Measurements from ENCODE around the gene BAAT. TPM values are rescaled to one million over a fixed set of nuclear protein-coding genes. Genes with fewer than 3 reads are reported as not detected.

Gene BAAT
- total RNA-seq, 1 donor from 2014 or later = not detected

DNA sequence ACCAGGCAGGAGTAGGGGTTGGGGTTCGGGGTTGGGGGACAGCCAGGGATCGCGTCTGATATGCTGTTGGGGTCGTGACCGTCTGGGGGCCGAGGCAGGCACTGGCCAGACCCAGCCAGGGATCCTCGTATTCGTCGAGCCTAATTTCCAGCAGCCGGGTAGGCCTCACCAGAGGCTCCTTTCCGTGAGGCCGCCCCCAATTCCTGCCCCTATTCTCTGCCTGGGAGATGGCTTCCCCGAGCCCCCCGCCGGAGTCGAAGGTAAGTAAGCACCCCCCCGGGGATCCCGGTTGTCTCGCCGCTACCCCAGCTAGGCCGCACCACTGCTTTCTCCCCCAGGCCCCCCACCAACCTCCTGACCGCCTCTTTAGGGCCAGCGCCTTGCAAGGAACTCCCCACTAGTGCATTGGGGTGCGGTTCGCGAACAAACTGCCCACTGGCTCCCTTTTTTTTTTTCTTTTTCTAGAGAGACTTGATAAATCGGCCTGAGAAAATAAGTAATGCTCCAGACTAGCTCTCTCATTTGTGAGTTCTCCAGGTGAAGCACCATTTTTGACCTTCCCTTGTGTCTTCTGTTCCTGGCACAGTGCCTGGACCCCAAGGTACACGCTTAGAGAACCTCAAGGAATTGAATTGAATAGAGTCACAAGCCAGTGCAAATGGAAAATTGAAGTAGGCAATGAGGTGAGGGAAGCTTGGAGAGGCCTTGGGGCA, 14.3 kb upstream of the BAAT start:
- intact Hi-C loops (cut with micrococcal nuclease) = loop anchor here (1.0 to 5.0 kb wide), 6 partner anchors 50 to 1577 kb away; partner anchors contain the start of genes NR4A3, RNF20 and TEX10

DNA sequence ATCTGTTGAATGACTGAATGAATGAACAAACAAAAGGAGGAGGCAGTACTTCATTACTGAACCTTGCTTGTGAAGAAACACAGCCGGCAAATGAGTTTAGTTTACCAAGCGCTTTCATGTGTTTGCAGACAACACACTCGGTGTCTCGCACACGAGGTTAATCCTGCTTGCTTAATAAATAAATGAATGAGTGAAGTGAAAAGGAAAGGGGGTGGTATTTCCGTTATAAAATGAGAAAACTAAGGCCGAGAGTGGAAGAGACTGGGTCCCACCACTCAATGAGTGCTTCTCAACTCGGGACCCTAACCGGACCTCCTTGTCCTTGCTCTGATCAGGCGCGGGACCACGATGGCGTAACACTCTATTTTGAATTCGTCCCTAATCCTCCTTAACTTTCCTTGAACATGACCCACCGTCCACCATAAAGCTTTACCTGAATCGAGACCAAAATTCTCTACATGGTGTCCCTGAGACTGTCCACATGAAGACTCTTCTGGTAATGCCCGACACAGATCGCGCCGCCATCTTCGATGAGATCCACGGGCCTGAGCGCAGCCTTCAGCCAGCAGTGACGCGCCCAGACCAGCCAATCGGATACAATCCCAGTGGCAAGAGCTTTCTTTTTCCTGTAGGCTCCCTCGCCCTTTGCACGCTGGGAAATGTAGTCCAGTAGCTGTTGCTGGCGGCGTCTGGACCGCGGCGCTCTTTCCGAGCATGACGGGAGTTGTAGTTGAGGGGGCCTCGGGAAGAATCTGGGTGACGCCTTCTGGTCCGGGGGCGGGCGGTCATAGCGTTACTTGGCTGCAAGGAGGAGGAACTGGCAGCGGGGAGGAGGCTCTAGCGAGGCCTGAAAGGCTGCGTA, 13.5 kb upstream of the BAAT start, which contains the start of the genes MRPL50 and ZNF189:
TSS of gene MRPL50 (minus strand) at position 551 of the 862 bp plus-strand sequence. CDS start at position 525, 26 bp downstream.
TSS of gene ZNF189 (plus strand) at position 784 of the 862 bp plus-strand sequence. CDS start 306 bp downstream, outside the sequence.
- intact Hi-C loops (cut with micrococcal nuclease) = loop anchor here (1.0 to 5.0 kb wide), 5 partner anchors 51 to 1576 kb away; partner anchors contain the start of genes NR4A3, RNF20 and TEX10

DNA sequence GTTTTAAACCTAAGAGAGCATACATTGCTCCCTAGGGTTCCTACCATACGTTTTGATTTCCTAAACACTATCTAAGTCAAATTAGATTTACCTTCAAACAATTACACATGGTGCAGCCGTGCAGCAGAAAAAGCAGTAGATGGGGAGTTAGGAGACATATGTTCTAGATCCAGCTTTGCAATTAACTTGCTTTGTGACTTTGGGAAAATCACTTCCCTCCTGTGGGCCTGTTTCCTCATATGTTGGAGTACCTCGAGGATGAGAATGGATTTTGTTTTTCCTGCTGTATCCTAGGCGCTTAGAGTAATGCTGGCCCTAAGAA, 12.9 kb upstream of the BAAT start:
- intact Hi-C loops (cut with micrococcal nuclease) = loop anchor here (1.0 to 5.0 kb wide), 5 partner anchors 52 to 1575 kb away; partner anchors contain the start of genes NR4A3, RNF20 and TEX10

DNA sequence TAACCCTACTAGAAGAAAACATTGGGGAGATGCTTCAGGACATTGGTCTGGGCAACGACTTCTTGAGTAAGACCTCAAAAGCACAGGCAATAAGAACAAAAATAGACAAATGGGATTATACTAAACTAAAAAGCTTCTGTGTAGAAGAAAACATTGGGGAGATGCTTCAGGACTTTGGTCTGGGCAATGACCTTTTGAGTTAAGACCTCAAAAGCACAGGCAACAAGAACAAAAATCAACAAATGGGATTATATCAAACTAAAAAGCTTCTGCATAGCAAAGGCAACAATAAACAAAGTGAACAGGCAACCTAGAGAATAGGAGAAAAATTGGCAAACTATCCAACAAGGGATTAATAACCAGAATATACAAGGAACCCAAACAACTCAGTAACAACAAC, 9.9 kb upstream of the BAAT start:
- intact Hi-C loops (cut with micrococcal nuclease) = loop anchor here (5.0 kb wide), 2 partner anchors 982 to 1572 kb away; partner anchors contain the start of gene NR4A3

DNA sequence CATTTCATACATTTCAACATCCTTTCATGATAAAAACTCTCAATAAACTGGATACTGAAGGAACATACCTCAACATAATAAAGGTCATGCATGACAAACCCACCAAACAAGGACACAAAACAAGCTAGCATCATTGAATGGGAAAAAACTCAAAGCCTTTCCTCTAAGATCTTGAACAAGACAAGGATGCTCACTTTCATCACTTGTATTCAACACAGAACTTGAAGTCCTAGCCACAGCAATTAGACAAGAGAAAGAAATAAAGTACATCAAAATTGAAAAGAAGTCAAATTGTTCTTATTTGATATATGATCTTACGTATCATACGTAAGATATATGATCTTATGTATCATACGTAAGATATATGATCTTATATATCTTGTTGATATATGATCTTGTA, 8.3 kb upstream of the BAAT start:
- intact Hi-C loops (cut with micrococcal nuclease) = no loop called here

DNA sequence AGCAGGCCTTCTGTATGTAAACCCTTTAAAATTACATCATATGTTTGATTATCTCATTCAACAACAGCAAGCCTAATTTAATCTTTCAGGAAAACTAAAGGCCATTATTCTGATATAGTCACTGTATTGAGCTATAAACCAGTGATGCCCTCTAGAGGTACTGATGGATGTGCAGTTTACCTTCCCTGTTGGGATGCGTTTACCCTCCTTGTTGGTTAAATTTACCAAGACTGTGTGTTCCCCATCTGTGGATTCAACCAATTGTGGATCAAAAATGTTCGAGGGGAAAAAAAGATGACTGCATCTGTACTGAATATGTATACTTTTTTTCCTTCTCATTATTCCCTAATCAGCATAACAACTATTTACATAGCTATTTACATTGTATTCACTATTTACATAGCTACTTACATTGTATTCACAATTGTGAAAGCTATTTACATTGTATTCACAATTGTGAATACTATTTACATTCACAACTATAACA, 3.7 kb upstream of the BAAT start:
- intact Hi-C loops (cut with micrococcal nuclease) = no loop called here

DNA sequence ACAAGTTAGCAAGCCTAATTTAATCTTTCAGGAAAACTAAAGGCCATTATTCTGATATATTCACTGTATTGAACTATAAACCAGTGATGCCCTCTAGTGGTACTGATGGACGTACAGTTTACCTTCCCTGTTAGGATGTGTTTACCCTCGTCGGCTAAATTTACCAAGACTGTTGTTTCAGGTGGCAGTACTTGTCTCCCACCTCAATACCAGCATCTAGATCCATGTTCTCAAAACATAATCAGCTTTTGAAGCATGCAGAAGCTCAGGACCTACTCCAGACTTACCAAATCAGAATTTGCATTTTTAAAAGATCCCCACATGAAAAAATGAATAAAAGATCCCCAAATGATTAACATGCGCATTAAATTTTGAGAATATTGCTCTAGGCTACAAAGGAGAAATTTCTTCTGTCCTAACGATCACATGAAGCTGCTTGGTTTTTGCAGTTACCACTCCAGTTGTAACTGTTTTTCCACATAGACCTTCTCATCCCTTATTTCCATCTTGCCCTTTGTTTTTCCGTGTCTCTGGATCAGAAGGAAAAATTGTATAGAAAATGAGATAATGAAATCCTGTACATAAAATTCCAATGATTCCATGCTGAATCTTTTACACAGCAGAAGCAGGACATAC, 3.2 kb upstream of the BAAT start:
- intact Hi-C loops (cut with micrococcal nuclease) = no loop called here

DNA sequence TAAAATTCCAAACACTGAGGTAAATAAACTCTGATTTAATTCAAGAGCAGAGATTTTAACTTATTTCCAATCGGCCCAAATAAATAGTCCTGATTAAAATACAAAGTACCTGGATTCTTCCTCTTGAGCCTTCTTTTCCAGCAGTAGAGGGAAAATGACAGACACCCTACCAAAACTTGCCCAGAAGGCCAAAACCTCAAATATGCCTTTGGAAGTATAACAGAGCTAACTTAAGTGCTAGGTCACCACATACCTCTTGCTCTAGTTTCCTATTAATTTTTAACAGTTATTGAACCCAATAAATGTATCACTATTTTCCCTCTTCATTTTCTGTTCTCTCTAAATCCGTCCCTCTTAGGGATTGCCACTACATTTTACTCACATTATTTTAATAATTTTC, 1.4 kb downstream of the BAAT start:
- intact Hi-C loops (cut with micrococcal nuclease) = no loop called here

DNA sequence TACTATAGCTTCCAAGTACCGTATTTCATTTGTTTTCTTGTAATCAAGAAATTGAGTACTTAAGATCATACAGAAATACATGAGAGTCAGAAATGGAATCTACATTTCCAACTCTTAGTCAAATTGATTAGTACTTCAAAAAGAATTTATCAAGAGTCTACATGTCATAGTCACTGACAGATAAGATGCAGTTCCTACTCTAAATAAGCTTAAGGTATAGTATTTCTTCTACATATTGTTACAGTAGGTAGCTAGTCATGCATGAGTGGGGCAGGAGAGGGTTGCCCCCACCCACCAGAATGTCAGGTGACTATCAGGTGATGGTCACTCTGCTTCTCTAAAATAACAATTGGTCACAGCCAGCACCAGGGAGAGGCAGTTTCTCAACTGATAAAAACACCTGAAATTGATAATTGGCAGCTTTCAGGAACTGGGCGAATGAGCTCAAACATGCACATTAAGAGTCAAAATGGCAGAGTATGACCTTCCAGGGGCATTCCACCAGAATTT, 2.9 kb downstream of the BAAT start:
- intact Hi-C loops (cut with micrococcal nuclease) = no loop called here

DNA sequence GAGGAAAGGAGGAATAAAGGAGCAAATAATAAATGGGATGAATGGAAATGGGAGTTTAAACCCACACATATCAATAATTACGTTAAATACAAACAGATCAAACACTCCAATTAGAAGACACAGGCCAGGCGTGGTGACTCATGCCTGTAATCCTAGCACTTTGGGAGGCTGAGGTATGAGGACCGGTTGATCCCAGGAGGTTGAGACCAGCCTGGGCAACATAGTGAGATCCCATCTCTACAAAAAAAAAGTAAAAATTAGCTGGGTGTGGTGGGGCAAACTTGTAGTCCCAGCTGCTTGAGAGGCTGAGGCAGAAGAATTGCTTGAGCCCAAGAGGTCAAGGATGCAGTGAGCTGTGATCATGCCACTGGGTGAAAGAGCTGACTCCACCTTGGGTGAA, 3.7 kb downstream of the BAAT start:
- intact Hi-C loops (cut with micrococcal nuclease) = no loop called here

DNA sequence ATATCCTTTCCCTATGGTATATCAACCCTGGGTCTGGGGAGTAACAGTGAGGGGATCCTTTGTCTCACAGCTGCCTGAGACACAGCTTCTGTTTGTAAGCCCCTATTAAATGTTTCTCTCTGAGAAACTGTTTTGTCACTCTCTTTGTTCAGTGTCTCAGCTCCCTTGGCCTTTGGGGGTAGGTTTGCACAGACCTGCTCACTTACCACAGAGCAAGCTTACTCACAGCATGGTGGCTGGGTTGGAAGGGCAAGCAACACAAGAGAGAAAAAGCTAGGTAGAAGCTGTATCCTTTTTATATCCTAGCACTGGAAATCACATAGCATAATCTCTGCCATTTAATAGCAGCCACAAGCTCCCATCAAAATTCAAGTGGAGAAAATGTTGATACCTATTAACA, 4.5 kb downstream of the BAAT start:
- intact Hi-C loops (cut with micrococcal nuclease) = no loop called here

DNA sequence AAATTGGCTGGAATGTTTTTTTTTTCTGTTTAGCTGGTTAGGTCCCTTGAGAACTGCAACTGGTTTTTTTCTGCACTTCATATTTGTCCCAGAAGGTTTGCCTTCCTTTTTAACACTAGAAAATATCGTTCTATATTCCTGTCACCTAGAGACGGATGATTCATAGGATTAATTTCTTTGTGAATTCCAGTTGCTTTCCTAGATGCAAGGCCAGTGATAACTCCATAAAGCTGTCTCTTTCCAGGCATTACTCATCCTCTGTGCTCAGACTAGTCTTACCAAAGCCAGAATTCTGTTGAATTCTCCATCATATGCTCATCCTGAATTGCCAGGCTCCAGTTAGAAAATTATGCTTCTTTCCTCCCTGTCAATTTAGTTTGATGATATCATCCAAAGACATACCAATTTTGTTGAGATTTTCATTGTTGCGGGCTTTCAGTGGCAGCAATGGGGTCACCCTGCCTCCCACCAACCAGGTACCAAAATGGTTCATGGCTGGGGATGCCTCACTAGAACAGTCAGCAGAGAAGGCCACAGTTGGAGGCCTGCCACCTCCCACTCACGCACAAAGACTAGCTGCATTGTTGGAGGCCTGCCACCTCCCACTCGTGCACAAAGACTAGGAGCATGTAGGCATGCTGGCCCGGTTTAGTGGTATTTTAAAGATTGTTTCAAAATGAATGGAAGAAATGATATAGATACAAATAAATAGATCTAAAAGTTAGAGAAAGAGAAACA, 8.5 kb downstream of the BAAT start:
- intact Hi-C loops (cut with micrococcal nuclease) = no loop called here

DNA sequence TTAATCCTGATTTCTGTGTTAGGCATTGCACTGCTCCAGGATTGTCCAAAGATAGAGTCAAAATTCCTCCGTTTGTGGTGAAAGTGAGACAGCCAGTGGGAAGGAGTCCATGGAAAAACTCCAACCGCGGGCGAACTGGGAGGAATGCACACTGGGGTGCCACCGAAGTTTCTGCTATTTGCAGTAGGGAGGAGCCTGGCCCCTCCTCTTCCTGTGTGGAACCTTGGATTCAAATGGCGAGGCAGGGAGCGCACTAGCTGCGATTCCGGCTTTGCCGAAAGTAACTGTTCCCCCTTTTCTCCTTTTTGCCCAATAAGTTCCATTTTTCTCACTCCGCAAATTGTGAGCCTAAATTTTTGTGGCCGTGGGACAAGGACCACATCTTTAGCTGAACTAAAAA, 9.3 kb downstream of the BAAT start:
- intact Hi-C loops (cut with micrococcal nuclease) = no loop called here

DNA sequence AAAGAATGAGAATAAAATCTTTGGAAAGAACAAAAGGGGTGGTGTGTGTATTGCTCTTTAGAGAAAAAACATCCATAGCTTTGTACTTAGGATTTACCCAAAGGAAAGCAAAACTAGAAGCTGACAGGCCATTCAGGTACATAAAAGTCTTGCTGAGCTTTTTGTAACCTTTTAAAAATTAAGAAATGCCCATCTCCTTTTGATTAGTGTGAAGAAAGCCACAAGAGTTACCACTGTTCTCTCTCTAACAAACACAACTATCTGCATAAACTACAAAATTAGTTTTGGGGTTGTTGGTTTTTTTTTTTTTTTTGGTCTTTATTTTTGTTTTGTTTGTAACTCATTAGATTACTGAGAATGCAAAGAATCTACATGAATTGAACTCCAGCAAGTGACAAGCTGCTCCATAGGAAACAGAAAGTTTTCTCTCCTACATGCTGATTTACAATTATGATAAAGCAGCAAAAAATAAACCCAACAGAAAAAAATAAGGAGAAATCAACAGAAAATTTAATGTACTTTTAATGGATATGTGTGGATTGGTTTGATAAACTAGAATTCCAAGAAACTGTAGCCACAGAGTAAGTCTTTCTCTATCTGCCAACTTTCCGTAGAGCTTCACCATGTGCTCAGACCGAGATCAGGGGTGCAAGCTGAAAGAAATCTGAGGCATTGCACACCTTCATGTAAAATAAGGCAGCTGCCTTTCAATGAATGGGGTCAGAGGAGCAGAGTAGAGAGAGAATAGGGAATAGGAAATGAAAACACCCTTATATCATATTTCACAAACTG, 12.3 kb downstream of the BAAT start:
- intact Hi-C loops (cut with micrococcal nuclease) = no loop called here

DNA sequence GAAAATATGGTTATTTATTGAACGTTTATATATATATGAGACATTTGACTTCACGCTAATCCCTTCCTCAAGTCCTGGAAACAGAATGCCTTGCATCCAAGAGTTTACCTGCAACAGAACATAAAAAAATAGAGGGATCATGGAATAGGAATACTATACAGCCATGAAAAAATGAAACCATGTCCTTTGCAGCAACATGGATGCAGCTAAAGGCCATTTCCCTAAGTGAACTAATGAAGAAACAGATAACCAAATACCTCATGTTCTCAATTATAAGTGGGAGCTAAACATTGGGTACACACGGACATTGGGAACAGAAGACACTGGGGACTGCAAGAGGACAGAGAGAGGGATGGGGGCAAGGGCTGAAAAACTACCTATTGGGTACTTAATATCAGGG, 13.0 kb downstream of the BAAT start:
- intact Hi-C loops (cut with micrococcal nuclease) = no loop called here

DNA sequence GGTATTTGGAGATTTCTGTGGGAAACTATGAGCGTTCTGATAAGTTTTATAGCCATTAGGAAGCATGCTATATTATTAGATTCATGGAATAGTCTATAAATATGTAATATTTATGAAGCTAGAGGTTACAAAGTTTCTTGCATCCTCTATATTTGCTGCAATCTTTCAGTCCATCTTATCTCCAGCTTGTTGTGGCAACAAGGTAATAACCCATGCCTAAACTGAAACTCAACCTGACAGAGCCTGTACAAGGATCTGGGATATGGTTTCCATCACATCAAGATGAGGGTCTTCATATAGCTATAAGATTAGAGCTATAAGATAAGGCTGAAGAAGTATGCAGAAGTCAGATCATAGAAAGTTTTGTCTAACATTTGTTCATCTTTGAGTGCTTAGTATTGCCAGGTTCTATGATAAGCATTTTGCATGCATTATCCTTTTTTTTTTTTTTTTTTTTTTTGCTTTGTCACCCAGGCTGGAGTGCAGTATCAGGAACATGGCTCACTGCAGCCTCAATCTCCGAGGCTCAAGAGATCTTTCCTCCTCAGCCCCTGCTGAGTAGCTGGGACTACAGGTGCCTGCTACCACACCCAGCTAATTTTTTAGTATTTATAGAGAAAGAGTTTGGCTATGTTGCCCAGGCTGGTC, 14.8 kb downstream of the BAAT start:
- intact Hi-C loops (cut with micrococcal nuclease) = no loop called here

DNA sequence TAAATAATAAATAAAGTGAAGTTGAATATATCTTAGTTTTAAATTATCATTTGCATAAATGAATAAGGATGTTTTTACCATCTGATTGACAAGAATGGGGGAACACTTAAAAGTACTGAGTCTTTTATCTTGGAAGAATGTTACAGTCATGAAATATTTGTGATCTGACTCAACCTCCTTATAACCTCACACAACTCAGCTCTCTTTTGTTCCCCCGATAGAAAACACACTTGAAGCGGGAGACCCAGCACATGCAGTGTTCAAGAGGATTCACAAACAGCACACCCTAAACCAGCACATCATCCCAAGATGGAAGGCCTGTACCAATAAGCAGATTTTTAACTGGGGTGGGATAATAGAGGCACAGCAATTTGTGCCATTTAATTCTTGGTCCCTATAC, 15.5 kb downstream of the BAAT start:
- intact Hi-C loops (cut with micrococcal nuclease) = no loop called here

DNA sequence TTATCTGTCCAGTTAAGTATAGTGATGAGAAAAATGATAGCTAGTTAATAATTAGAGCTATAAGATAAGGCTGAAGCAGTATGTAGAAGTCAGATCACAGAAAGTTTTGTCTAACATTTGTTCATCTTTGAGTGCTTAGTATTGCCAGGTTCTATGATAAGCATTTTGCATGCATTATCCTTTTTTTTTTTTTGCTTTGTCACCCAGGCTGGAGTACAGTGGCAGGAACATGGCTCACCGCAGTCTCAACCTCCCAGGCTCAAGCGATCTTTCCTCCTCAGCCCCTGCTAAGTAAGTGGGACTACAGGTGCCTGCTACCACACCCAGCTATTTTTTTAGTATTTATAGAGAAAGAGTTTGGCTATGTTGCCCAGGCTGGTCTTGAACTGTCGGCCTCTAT, 17.5 kb downstream of the BAAT start:
- intact Hi-C loops (cut with micrococcal nuclease) = no loop called here

DNA sequence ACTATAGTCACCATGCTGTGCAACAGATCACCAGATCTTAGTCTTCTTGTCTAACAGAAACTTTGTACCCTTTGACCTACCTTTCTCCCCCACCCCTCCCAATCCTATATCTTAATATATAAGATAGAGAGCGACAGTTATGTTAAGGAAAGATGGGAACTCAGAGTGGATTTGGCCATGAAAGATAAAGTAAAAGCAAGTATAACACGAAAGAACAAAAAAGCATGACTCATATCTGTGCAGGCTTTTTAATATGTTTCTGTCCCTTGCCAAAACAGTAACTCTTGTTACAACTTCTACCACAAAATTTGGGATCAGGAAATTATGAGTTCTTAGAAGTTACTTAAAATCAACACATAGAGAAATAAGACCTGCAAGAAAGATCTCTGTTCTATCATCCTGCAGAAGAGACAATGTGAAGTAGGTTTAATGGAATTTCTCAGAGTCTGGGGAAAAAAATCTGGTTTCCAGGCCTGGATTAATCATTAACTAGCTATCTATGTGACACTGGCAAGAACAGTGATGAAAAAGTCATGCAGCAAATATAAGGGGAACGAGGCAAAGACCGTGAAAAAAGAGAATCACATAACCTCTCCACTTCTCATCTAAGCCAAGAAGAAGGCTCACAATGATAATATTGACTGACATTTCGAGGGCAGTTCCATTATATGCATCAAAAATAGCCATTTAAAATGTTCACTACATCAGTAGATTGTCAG, 18.6 kb downstream of the BAAT start:
- intact Hi-C loops (cut with micrococcal nuclease) = no loop called here

All from T-helper 2 cell treated with Interferon-gamma antibody and Interleukin-4, amounts not matched to agents 100 ng/mL and 5 ng/mL, for 36 hours (primary cell).